HepG2 (cell line): ENCODE results near the gene JMJD8.

Experiments used
- KLF13 ChIP-seq: sonication (generic); formaldehyde crosslinking; IDR thresholded peaks from 2 replicates; pipeline ENCODE4 v1.4.0; 2020; ENCODE audit warnings: mild to moderate bottlenecking, missing genetic modification reagents
- RBAK ChIP-seq: sonication (generic); formaldehyde crosslinking; IDR thresholded peaks from 2 replicates; pipeline ENCODE4 v1.5.1; 2020; ENCODE audit warnings: mild to moderate bottlenecking, missing genetic modification reagents
- ZZZ3 ChIP-seq: sonication (generic); formaldehyde crosslinking; IDR thresholded peaks from 2 replicates; pipeline ENCODE4 v1.4.0; 2020; ENCODE audit warnings: missing genetic modification reagents, mild to moderate bottlenecking, borderline replicate concordance
- TF ChIP-seq, protein P1 (sequence below): sonication (generic); formaldehyde crosslinking; IDR thresholded peaks from 2 replicates; pipeline ENCODE4 v1.5.0; 2020; ENCODE audit warnings: missing genetic modification reagents

DNA sequence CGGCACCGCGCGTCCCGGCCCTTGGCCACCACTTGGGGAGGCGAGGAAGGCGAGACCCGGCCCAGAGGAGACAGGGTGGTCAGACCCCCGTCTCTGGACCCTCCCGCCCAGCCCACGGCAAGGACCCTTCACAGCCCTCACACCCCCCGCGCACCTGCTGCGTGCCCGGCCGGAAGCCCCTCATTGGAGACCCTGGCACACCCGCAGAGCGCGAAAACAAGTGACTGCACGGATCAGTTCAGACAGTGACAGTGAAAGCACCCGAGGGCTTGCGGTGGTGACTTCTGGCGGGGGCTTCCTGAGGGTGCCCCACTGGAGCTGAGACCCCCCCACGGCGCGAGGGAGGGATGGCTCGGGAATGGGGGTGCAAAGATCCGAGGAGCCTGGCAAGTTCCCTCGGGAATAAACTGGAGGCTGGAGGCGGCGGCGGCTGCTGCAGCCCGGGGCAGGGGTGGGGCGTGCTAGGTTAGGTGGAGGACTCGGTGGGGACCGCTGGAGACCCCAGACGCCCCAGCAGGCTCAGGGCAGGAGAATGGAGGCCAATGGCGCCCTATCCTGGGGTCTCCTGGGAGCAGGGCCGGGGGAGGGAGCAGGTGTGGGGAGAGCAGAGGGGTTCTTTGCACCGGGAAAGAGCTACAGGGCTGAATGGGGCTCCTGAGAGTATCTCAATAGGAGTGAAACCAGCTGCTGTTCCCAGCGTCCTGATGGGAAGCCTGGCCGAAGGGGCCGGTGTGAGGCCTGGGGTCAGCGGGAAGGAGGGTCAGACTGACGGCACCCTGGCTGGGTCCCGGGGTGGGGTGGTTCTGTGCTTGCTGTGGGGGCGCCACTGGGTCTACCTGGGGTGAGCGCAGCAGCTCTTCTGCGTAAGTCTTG, 22.3 kb upstream of the JMJD8 start:
- TF ChIP-seq, protein P1, sequence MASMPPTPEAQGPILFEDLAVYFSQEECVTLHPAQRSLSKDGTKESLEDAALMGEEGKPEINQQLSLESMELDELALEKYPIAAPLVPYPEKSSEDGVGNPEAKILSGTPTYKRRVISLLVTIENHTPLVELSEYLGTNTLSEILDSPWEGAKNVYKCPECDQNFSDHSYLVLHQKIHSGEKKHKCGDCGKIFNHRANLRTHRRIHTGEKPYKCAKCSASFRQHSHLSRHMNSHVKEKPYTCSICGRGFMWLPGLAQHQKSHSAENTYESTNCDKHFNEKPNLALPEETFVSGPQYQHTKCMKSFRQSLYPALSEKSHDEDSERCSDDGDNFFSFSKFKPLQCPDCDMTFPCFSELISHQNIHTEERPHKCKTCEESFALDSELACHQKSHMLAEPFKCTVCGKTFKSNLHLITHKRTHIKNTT (CRISPR knock-in tag) = no peak
- TF ChIP-seq KLF13 (CRISPR knock-in tag) = no peak
- no peak for TF ChIP-seq RBAK
- no peak for TF ChIP-seq ZZZ3
